Rectal smooth muscle tissue (tissue), 1 donor: ENCODE data around the gene SEL1L3.

Source experiments
- H3K27ac ChIP-seq: one replicate; pipeline ENCODE4 v1.7.0; 2013; ENCODE audit warnings: low read depth, low read length, inconsistent platforms
- H3K27me3 ChIP-seq: one replicate; pipeline ENCODE4 v1.7.0; 2013; ENCODE audit warnings: low read length; ENCODE audit not compliant: control insufficient read depth, insufficient read depth
- H3K36me3 ChIP-seq: one replicate; pipeline ENCODE4 v1.7.0; 2013; ENCODE audit warnings: low read length; ENCODE audit not compliant: control insufficient read depth, insufficient read depth
- H3K4me1 ChIP-seq: one replicate; pipeline ENCODE4 v1.7.0; 2013; ENCODE audit warnings: low read length; ENCODE audit not compliant: control insufficient read depth, insufficient read depth
- H3K4me3 ChIP-seq: one replicate; pipeline ENCODE4 v1.7.0; 2013; ENCODE audit warnings: low read length
- H3K9ac ChIP-seq: one replicate; pipeline ENCODE4 v1.7.0; 2013; ENCODE audit warnings: low read length

Gene SEL1L3

GRCh38 chr4:25818876-25819275 lies 43.9 kb downstream of the SEL1L3 start:
- no peak overlapping the region for H3K9ac ChIP-seq
- H3K27me3 ChIP-seq = no peaks in the 10 kb centered on the region
- peaks cover under 1% of the 10 kb centered on the region for H3K4me1 ChIP-seq
- H3K4me3 ChIP-seq = no peak overlapping the region
- H3K36me3 ChIP-seq = peaks cover 9% of the 10 kb centered on the region
- no peak overlapping the region for H3K27ac ChIP-seq

- peaks cover 10% of the 10 kb centered on the region for H3K36me3 ChIP-seq
- no peaks in the 10 kb centered on the region for H3K27me3 ChIP-seq
- no peak overlapping the region for H3K9ac ChIP-seq
- H3K4me1 ChIP-seq = peaks cover 4% of the 10 kb centered on the region
- no peak overlapping the region for H3K27ac ChIP-seq
- H3K4me3 ChIP-seq = no peak overlapping the region
Observed at GRCh38 chr4:25818371-25818871, 44.4 kb downstream of the SEL1L3 start.

GRCh38 chr4:25817059-25817681 lies 45.6 kb downstream of the SEL1L3 start:
- Histone ChIP-seq H3K9ac (no peak overlapping the region), H3K36me3 (peaks cover 10% of the 10 kb centered on the region), H3K4me3 (no peak overlapping the region), H3K27ac (no peak overlapping the region), H3K27me3 (no peaks in the 10 kb centered on the region), H3K4me1 (peaks cover 6% of the 10 kb centered on the region)

GRCh38 chr4:25816591-25817058 lies 46.2 kb downstream of the SEL1L3 start:
- H3K27me3 ChIP-seq = no peaks in the 10 kb centered on the region
- H3K27ac ChIP-seq = no peak overlapping the region
- H3K4me3 ChIP-seq = no peak overlapping the region
- H3K36me3 ChIP-seq = peaks cover 10% of the 10 kb centered on the region
- peaks cover 6% of the 10 kb centered on the region for H3K4me1 ChIP-seq
- no peak overlapping the region for H3K9ac ChIP-seq

DNA sequence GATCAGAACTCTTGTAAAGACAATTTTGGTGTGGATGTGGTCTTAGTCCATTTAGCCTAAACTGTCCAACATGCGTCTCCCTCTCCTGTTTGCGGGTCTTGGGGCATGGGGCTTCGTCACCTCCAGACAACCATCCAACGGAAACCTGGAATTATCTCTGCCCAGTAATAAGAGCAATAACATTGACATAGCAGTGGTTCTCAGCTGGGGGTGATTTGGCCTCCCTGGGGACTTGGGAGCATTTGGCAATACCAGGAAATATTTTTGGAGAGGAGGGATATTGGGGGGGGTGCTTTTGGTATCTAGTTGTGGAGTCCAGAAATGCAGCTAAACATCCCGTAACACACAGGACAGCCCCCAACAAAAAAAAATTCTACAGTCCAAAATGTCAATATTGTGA lies 47.2 kb downstream of the SEL1L3 start:
- Histone ChIP-seq H3K27me3 (no peaks in the 10 kb centered on the region), H3K9ac (no peak overlapping the region), H3K4me1 (peaks cover 6% of the 10 kb centered on the region), H3K36me3 (peaks cover 10% of the 10 kb centered on the region), H3K27ac (no peak overlapping the region), H3K4me3 (no peak overlapping the region)

- peaks cover 6% of the 10 kb centered on the region for H3K4me1 ChIP-seq
- H3K9ac ChIP-seq = no peak overlapping the region
- peaks cover 10% of the 10 kb centered on the region for H3K36me3 ChIP-seq
- no peak overlapping the region for H3K4me3 ChIP-seq
- H3K27ac ChIP-seq = no peak overlapping the region
- H3K27me3 ChIP-seq = no peaks in the 10 kb centered on the region
Observed at GRCh38 chr4:25814301-25815136, 48.3 kb downstream of the SEL1L3 start.

DNA sequence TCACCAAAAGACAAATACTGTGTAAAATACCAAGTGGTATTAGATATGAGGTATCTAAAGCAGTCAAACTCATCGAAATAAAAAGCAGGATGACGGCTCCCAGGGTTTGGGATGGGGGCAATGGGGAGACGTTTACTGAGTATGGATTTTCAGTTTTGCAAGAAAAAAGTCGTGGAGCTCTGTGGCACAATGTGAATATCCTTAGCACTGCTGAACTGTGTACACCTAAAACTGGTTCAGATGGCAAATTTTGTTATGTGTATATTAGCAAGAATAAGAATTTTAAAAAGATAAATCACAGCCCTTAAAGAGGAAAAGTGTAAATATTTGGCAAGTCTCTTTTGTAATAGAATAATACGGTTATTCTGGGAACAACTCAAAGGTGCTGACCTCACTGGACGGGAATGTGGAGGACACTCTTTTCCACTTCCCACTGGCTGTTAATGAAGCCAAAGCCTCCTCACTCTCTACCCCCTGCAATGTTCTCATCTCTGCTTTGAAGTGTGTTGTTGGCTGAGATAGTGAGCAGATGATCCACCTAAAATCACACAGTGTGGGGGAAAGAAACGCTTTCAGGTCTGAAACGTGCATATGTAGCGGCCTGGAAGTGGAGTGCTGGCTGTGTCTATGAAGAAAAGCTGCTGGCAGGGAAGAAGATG lies 49.2 kb downstream of the SEL1L3 start:
- H3K4me3 ChIP-seq = no peak overlapping the region
- H3K9ac ChIP-seq = no peak overlapping the region
- H3K4me1 ChIP-seq = peaks cover 6% of the 10 kb centered on the region
- peaks cover 6% of the 10 kb centered on the region for H3K36me3 ChIP-seq
- no peak overlapping the region for H3K27ac ChIP-seq
- no peaks in the 10 kb centered on the region for H3K27me3 ChIP-seq

DNA sequence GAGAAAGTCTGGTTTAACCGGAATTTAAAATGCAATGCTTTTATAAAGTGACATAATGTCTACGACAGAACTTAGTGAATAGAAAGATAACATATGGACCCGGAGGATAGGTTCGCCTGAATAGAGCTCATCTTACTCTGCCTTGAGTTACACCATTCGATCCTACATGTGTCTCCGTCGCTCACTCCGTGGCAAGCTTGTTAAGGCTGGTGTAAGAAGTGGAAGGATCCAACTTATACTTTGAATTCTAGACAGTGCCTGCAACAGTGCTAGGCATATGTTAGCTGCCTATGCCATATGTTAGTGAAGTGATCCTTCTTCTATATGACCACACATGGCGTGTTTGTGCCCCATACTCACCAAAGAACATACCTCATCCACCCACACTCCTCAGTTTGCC lies 50.9 kb downstream of the SEL1L3 start:
- Histone ChIP-seq H3K27me3 (no peaks in the 10 kb centered on the region), H3K4me3 (no peak overlapping the region), H3K9ac (no peak overlapping the region), H3K27ac (no peak overlapping the region), H3K4me1 (peaks cover 6% of the 10 kb centered on the region), H3K36me3 (peaks cover 2% of the 10 kb centered on the region)

DNA sequence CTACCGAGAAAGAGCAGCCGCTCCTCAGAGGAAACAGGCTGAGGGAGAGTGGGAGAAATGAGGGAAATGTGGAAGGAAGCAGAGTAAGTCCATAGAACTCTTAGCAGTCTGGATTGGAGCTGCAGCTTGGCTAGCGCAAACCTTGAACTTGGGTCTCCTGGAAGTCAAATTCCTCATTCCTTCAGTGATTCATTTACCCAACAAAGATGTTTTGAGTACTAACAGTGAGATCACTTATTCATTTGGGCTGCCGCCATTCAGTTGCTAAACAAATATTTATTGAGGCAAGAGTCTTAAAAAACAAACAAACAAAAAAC lies 51.5 kb downstream of the SEL1L3 start:
- no peak overlapping the region for H3K4me3 ChIP-seq
- H3K9ac ChIP-seq = no peak overlapping the region
- H3K27me3 ChIP-seq = no peaks in the 10 kb centered on the region
- H3K27ac ChIP-seq = no peak overlapping the region
- peaks cover 2% of the 10 kb centered on the region for H3K36me3 ChIP-seq
- H3K4me1 ChIP-seq = peaks cover 6% of the 10 kb centered on the region

DNA sequence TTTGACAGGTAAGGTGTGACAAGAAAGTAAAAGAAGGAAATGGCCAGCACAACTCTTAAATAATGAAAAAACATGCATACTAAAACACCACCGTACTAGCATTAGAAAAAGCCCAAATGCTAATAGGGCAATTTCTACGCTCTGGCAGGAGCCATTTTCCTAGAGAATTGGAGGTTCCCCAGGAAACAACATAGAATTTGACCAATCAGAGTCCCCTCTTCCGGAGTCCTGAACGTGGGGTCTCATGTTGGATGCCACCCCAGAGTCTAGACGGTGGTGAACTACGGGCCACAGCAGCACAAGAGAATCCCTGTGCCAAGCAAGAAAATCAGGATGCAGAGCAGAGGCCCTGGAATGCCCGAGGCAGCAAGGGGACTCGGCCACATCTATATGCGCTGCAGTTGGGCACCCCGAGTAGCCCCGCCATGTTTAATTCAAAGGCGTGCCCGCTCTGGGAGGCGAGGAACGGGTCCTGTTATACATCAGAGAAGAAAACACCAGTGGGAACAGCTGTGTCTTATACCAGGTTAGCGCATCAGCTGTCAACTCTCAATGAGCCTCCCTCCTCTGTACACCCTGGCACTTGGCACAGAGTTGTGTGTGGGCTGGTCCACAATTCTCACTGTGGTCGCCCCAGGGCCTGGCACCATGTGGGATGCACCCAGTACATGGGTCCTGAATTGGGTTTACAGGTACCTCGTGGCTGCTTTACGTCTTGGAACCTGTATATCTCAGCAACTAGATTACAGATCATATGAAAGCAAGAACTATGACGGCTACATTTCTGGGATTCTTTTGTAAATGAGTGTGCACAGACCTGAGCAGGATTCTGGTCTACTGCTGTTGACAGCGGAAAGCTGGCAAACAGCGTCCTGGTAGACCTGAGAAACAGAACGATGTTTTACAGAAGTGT lies 52.1 kb downstream of the SEL1L3 start:
- H3K27me3 ChIP-seq = no peaks in the 10 kb centered on the region
- H3K27ac ChIP-seq = no peak overlapping the region
- H3K36me3 ChIP-seq = peaks cover 2% of the 10 kb centered on the region
- no peak overlapping the region for H3K4me3 ChIP-seq
- peaks cover 6% of the 10 kb centered on the region for H3K4me1 ChIP-seq
- H3K9ac ChIP-seq = no peak overlapping the region

DNA sequence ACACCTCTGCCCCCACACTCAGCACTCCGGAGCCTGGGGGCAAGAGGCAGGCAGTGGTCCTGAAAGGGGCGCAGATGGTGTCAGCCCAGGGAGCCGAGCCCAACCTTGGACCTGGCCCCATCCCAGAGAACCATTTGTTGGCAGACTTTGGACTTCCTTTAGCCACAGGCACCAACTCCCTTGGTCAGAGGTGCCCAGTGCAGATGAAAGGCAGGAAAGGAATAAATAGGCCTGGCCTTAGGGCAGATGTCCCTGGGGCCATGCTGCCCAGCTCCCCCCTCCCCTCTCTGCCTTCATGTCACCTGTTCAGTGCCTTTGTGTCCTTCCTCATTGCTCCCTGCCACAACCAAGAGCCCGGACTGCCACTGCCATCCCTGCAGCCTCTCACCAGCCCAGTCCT lies 52.8 kb downstream of the SEL1L3 start:
- Histone ChIP-seq H3K27ac (no peak overlapping the region), H3K36me3 (peaks cover 2% of the 10 kb centered on the region), H3K4me1 (peaks cover 6% of the 10 kb centered on the region), H3K27me3 (no peaks in the 10 kb centered on the region), H3K4me3 (no peak overlapping the region), H3K9ac (no peak overlapping the region)
